ENCODE results near the gene TSFM.

DNA sequence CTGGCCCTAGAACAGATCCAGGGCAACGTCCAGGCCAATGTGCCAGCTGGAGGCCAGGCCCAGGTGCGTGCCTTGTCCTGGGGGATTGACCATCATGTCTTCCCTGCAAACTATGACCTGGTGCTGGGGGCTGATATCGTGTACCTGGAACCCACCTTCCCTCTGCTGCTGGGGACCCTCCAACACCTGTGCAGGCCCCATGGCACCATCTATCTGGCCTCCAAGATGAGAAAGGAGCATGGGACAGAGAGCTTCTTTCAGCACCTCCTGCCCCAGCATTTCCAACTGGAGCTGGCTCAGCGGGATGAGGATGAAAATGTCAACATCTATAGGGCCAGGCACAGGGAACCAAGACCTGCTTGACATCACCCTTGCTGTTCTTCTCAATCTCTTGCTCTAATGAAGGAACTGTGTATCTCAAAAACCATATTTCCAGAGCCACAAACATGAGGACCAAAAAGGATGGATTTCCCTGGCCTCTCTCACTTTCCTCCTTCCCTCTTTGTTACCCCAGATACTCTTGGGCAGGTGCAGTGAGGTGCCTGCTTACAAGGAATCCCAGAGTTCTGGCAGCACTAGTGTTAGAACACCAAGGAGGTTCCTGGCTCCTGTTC is 2.2 kb upstream of the TSFM start:
- TF ChIP-seq EZH2phosphoT487 (IDR thresholded peaks at IDR 0.05; ENCODE audit: insufficient read depth, low read depth) (no peak), EZH2 (IDR thresholded peaks at IDR 0.05; ENCODE audit: insufficient read depth, poor library complexity, severe bottlenecking) (no peak)

Data from GM23248 (cell line).